Myometrial cell (primary cell): ENCODE data around the gene TMEM254. TPM values are rescaled to one million over a fixed set of nuclear protein-coding genes. Genes with fewer than 3 reads are reported as not detected.

Experiments
- total RNA-seq: library from RNA; depleted of rRNA; stranded (reverse); fragments of >200 nt; gene quantifications from 2 replicates; pipeline ENCODE4 v1.2.3, GENCODE V29; 2015

TMEM254 gene, protein sequence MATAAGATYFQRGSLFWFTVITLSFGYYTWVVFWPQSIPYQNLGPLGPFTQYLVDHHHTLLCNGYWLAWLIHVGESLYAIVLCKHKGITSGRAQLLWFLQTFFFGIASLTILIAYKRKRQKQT
- total RNA-seq, result 13.3 and 13.5 TPM in 2 replicates

DNA sequence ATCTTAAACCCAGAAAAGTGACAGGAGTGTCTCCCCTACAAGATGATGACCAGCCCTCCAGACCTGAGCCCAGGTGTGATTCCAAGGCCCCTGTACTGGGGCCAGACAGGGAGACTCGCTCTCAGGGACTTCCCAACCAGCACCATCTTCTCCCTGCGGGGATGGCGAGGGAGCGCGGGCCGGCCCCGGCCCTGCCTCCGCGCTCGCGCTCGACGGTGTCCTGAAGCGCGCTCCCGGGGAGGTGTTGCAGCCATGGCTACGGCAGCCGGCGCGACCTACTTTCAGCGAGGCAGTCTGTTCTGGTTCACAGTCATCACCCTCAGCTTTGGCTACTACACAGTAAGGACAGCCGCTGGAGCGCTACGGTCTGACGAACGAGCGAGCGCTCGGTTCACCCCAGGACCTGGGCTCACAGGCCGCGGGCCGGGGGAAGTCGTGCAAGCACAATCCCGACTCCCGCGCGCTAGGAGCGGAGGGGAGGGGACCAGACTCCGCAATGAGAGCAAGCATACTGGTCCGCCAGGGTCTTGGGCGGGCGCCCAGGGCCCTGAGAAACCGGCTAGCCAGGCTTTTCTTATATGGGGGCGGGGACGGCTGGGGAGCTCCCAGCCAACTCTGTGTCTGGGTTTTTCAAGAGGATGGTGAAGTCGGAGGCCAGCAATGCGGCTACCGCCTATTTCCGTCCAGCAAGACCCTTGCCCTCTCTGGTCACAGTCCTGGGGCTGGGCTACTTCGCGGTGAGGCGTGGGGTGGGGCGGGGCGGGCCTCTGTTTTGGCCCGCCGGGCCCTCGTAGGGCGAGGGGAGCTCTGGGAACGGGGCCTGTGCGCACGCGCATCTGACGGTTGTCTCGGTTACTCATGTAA, at the start of gene TMEM254:
Gene TMEM254, plus strand, starts transcription at position 218 of the 864 bp plus-strand sequence. Its CDS starts 35 bp downstream, at position 253.

DNA sequence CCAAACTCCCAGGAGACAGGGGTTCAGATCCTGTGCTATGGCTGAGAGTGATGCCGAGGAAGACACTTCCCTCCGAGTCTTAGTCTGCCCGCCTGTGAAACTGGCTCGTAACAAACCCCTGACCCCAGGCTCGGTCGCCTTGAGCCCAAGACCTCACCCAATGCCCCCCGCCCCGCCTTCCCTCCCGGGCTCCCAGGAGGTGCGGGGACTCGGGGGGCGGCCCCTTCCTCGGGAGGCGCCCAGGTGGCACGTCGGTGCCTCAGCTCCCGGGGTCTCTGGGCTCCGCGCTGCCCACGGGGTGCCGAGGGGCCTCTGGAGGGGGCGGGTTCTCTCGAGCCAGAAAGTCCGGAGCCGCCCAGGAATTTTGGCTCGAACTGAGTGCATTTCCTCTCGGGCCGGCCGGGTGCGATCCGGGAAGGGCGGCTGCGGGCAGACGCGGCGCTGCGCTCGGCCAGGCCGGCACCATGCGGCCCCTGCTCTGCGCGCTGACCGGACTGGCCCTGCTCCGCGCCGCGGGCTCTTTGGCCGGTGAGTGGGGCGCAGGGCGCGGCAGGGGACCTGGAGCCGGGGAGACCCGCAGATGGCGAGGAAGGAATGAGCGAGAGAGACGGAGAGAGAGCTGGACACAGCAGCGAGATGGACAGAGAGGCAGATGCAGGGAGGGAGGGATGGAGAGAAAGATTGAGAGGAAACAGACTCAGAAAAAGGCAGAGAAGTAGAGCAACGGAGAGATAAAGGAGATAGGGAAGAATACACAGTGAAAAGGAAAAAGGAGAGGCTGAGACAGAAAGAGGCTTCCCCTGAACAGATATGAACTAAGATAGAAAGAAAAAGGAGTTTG, 54.1 kb downstream of the TMEM254 start, which contains the start of gene PLAC9:
Gene PLAC9, plus strand, starts transcription at position 432 of the 841 bp plus-strand sequence. Its CDS starts 33 bp downstream, at position 465.

Other genes starting within 250 kb of the TMEM254 start
- not detected in 2 replicates for gene SFTPD, start 129.6 kb upstream of the TMEM254 start, total RNA-seq
- gene PLAC9, start 54.1 kb downstream of the TMEM254 start, total RNA-seq, result not detected in 2 replicates
- gene ANXA11, start 126.9 kb downstream of the TMEM254 start, total RNA-seq, result 201 and 205 TPM in 2 replicates
- gene MAT1A, start 211.0 kb downstream of the TMEM254 start, total RNA-seq, result not detected in 2 replicates